ENCODE results near the gene HPS4. TPM values are rescaled to one million over a fixed set of nuclear protein-coding genes. Genes with fewer than 3 reads are reported as not detected.

The HPS4 gene
- total and polyA plus RNA-seq, 2 of the 8 experiments (the other 6 are each of a cell fraction or from before 2014, with no cell fraction given), result 28.0 to 35.2 TPM

DNA sequence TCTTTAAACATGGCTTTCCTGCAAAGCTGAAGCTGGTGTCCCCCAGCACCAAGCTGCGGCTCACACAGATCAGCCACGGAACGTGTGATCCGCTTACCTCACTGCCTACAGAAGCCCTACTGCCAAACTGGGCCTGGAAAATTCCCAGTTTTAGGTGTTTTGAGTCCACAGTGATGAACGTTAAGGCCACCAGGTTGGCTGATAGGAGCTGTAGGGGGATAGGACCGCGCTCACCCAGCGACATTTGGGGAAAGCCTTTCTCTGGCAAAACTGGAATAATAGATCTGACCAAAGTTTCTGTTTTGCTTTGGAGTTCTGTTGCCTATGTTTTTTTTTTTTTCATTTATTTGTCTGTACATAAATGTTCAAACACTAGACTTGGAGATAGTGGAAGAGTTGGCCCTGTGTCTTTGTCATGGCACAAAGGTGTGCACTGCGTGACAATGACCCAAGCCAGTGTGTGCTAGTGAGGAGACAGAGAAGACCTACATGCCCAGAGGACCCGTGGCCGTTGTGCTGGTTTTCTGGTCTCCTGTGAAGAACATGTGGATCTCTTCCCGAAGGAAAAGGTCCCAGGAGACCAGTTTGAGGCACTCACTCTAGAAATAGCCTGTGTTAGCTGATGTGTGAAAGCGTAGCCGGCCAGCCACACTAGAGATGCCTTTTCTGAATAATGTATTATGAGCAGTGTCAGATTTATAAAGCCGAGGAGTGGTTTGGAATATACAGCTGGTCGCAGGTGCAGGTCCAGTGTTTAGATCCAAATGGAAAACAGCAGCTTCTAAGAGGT lies 39.5 kb downstream of the HPS4 start (continued):
- no peak for TF ChIP-seq HDAC2 (IDR thresholded peaks at IDR 0.05; ENCODE audit: borderline replicate concordance in 1 of 2, low read depth in 2 of 2, low read length in 2 of 2)
- no peak for TF ChIP-seq FOSL1 (IDR thresholded peaks at IDR 0.05; ENCODE audit: insufficient read depth, low read depth, low read length)
- no peak for TF ChIP-seq EZH2 (IDR thresholded peaks at IDR 0.05; ENCODE audit: low read depth, low read length, severe bottlenecking)
- TF ChIP-seq RAD21 (IDR thresholded peaks at IDR 0.05 in 1 of 2, conservative IDR thresholded peaks at IDR 0.05 in 1 of 2; ENCODE audit: low read depth in 2 of 2, low read length in 2 of 2), result no peak

All from H1 (cell line).